CD4-positive, alpha-beta T cell treated with Interleukin-2 at 100 ng/mL for 4 hours (primary cell): ENCODE measurements around the gene MEIS2.

Experiments used
- DNase-seq: peaks from one replicate; pipeline ENCODE4 v3.0.0-alpha.2; 2020; ENCODE audit warnings: low spot score

Gene MEIS2

DNA sequence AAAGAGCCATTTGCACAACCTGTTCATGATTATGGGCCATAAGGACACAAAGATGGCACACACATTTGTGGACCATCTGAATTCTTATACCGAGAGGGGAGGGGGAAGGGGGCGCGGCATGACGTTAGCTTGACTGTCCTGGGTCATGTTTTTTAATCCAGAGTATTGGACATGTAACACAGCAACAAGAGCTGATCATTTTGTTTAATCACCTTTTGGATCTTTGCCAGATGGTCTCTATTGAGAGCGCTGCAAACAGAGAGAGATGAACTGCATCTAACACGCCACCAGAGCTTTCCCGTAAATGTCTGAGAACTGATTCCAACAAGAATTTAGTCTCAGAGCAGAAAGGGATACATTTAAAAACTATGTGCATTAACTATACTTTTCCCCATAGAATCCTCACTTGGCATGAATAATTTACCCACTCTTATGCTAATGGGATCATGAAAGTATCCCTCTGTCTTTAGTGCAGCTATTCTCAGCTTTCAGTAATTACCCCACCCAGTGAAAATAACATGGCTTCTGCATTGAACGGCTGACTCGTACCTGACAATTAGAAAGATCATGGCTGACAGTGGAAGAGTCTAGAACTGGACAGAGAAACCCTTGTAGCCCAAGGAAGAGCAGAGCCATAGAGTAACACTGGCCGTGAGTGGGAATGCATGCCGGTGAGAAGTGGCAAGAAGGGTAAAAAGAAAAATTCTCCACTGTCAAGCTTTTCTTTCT is 22.6 kb downstream of the MEIS2 start:
- DNase-seq: no peak

- DNase-seq: no peak
Observed at GRCh38 chr15:37076543-37076942, 23.8 kb downstream of the MEIS2 start.

GRCh38 chr15:37075777-37076176 is 24.6 kb downstream of the MEIS2 start:
- DNase-seq: no peak

- no peak for DNase-seq
Observed at GRCh38 chr15:37072181-37072580, 28.2 kb downstream of the MEIS2 start.

- no peak for DNase-seq
Observed at GRCh38 chr15:37071134-37071533, 29.2 kb downstream of the MEIS2 start.

- no peak for DNase-seq
Observed at GRCh38 chr15:37070686-37071085, 29.7 kb downstream of the MEIS2 start.

DNA sequence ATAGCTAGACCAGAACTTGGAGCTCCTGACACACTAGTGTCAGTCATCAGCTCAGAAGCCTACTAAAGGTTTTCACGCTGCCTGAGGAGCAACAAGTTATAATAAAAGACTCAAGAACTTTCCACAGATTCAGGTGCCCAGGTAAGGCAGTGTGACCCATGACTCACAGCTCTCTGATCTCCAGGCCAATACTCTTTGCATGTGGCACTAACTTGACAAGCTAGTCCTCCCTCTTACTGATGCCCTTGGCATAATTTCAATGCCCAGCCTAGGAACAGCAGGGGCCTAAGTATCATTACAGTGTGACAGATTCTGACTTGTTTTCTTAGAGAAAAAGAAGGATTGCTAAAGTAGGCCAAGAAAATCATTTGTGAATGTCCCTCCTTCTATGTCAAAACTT is 38.4 kb downstream of the MEIS2 start:
- no peak for DNase-seq

DNA sequence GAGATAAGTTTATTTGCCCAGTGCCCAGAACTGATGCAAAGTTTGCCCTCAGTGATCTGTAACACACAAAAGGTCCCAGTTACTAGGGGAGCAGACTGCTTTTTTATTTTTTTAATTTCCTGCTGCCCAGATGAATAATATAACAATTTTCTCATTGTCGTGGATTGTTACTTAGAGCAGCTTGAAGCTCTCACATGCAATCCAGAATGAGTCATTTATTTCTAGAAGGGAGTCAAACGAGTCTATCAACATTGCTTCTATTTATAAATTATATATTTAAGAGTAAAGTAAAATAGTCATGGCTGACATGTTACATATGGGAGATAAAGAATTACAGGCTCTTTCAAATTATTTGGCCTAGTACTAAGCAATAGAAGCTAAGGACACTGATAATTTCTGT is 41.3 kb downstream of the MEIS2 start:
- no peak for DNase-seq

GRCh38 chr15:37058316-37058985 is 41.9 kb downstream of the MEIS2 start:
- no peak for DNase-seq

- no peak for DNase-seq
Observed at GRCh38 chr15:37057831-37058230, 42.5 kb downstream of the MEIS2 start.

DNA sequence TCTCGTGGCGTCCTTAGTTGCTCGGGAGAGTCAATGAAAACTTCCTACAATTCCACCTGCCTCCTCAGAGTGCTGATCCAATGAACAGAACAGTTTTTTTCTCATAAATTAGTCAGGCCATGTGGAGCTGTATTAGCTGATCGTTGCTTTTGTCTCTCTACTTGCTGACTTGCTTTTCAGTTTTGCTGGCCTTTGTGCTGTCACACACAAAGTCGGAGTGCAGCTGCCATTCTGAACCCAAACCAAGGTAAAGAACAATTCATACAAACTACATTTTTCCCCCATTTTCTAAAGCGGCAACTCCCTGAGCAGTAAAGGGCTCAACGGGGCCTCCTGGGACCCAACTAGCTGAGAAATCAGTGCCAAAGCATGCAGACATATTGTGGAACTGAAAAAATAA is 43.1 kb downstream of the MEIS2 start:
- DNase-seq: no peak

DNA sequence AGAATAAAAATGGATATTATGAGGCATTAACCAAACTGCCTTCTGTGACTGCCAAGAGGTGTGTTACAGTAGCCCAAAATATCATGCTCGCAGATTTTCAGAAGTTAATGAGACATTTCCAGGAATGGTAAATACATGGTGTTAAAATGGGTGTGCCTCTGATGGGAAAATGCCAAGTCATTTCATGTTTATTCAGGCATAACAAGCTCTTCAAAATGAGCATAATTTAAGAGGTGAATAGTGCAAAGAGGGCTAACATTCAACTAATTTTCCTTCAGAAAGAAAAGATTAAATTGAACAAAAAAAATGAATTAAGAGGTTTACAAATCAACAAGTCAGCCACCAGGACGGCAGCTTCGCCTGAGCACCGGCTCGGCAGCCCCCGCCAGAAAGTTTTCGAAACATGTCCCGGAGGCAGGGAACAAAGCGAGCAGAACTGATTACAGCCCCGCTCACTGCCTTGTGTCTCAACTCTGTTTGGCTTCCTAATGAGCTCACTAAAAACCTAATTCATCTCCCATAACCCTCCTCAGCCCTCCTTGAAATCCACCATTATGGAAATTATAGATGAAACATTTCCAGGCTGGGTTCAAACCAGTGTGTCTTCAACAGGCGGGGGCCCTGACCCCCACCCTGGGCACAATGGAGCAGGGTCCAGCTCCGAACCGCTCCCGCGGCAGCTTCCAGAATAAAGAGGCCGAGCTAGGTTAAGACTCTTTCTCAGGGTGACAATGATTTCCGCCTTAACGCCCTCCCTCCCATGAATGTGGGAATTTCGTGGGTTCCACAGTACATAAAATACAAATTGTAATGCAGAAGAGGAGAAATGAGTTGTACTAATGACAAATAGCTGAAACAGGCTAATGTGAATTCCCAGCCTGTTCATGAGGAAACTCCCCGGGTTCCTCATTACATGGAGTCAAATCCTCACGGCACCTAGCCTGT is 43.9 kb downstream of the MEIS2 start:
- DNase-seq: no peak

- DNase-seq: no peak
Observed at GRCh38 chr15:37055481-37055880, 44.9 kb downstream of the MEIS2 start.

- DNase-seq: no peak
Observed at GRCh38 chr15:37054336-37054735, 46.0 kb downstream of the MEIS2 start.

- DNase-seq: no peak
Observed at GRCh38 chr15:37053166-37053565, 47.2 kb downstream of the MEIS2 start.

DNA sequence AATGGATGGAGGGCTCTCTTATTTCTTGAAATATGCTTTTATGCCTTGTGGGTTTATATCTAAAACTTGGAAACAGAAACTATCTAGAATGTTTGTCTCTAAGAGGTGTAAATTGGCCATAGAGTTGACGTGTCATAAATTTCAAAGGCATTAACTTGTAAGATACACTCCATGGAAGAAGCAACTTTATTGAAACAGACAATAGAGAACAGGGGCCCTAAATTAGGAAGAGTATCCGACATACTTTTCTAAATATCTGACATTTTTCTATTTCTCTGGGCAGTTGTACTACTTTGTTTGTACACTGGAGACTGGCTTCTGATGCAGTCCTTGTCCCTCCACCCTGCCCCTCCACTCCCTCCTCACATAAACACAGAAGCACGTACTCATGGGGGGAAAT is 50.0 kb downstream of the MEIS2 start:
- no peak for DNase-seq

- DNase-seq: no peak
Observed at GRCh38 chr15:37046876-37047614, 53.3 kb downstream of the MEIS2 start.

- no peak for DNase-seq
Observed at GRCh38 chr15:37045859-37046740, 54.2 kb downstream of the MEIS2 start.

DNA sequence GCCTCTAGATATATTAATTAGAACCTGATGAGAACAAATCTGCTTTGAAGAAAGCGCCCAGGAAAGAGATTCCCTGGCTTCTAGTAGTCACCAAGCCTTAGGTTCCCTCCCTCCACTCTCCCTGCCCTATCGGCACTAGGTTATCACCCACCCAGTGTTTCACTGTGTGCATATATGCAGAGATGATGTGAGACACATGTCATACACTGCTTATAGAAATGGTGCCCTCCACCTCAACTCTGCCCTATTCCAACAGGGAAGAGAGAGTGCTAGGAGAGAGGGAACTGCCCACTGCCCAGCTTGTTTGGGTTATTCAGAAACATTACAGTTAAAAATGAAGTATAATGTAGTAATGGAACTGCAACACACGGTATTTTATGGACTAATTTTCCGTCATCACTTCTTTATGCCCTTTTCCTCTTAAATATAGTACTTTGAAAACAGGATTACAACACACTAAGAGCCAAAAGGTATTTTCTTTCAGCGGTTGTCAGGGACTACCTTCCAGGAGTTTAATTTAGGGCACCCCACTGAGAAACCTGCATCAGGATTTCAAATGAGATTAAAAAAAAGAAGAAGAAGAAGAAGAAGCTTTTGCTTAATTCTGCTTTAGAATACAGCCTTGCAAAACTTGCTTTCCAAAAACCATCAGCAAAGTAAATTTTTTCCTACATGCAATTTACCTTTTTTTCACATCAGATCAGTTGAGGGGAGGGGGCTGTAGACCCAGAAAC is 55.3 kb downstream of the MEIS2 start:
- DNase-seq: no peak

GRCh38 chr15:37041836-37042235 is 58.5 kb downstream of the MEIS2 start:
- no peak for DNase-seq
